SJCRH30 (cell line): ENCODE data around the gene CCNG2. TPM values are rescaled to one million over a fixed set of nuclear protein-coding genes. Genes with fewer than 3 reads are reported as not detected.

Source experiments
- DNase-seq, 2 experiments: peaks; one replicate each; pipeline ENCODE4 v3.0.0-alpha.2; 2015 to 2020
- H3K27ac ChIP-seq: fragments of 250-450 bp; sonication (Bioruptor Pico); 2 replicates; pipeline ENCODE4 v1.5.1; 2020; ENCODE audit warnings: mild to moderate bottlenecking, moderate library complexity
- H3K27me3 ChIP-seq: fragments of 250-450 bp; sonication (Bioruptor Pico); 2 replicates; pipeline ENCODE4 v1.5.1; 2020; ENCODE audit warnings: mild to moderate bottlenecking, moderate library complexity
- H3K36me3 ChIP-seq: fragments of 250-450 bp; sonication (Bioruptor Pico); 2 replicates; pipeline ENCODE4 v1.5.1; 2020; ENCODE audit warnings: mild to moderate bottlenecking, moderate library complexity
- H3K4me1 ChIP-seq: fragments of 250-450 bp; sonication (Bioruptor Pico); 2 replicates; pipeline ENCODE4 v1.5.1; 2020; ENCODE audit warnings: mild to moderate bottlenecking, moderate library complexity
- H3K4me3 ChIP-seq: fragments of 250-450 bp; sonication (Bioruptor Pico); 2 replicates; pipeline ENCODE4 v1.5.1; 2020; ENCODE audit warnings: mild to moderate bottlenecking, moderate library complexity
- H3K9me3 ChIP-seq: fragments of 250-450 bp; sonication (Bioruptor Pico); replicated peaks from 2 replicates; pipeline ENCODE4 v1.5.1; 2020; ENCODE audit warnings: mild to moderate bottlenecking, moderate library complexity
- total RNA-seq: library from RNA; depleted of rRNA; stranded (reverse); fragments of >200 nt; shearing (Covaris generic); gene quantifications from 2 replicates; pipeline ENCODE4 v1.2.3, GENCODE V29; 2014

CCNG2 gene
- total RNA-seq, 1 experiment from 2014 or later, result 52.6 TPM

- no peaks in the 10 kb centered on the region for H3K9me3 ChIP-seq
- peak overlapping the region; percentile 98 for H3K27ac ChIP-seq
- DNase-seq, result peak; percentile 87 to 92
- peaks cover 50% of the 10 kb centered on the region for H3K4me1 ChIP-seq
- no peak overlapping the region for H3K4me3 ChIP-seq
- H3K27me3 ChIP-seq, result no peaks in the 10 kb centered on the region
- H3K36me3 ChIP-seq, result no peaks in the 10 kb centered on the region
Observed at GRCh38 chr4:77178560-77178959, 21.6 kb downstream of the CCNG2 start.

- Histone ChIP-seq H3K36me3 (no peaks in the 10 kb centered on the region), H3K9me3 (no peaks in the 10 kb centered on the region), H3K27ac (no peak overlapping the region; the same call in 1 of the 2 replicates), H3K4me3 (no peak overlapping the region), H3K27me3 (no peaks in the 10 kb centered on the region), H3K4me1 (peaks cover 42% of the 10 kb centered on the region)
- no peak for DNase-seq
Observed at GRCh38 chr4:77179519-77179918, 22.5 kb downstream of the CCNG2 start.

GRCh38 chr4:77181720-77182119, 24.7 kb downstream of the CCNG2 start:
- no peak overlapping the region for H3K27ac ChIP-seq
- H3K4me1 ChIP-seq, result peaks cover 24% of the 10 kb centered on the region
- no peaks in the 10 kb centered on the region for H3K9me3 ChIP-seq
- H3K36me3 ChIP-seq, result no peaks in the 10 kb centered on the region
- DNase-seq, result no peak
- H3K4me3 ChIP-seq, result no peak overlapping the region
- H3K27me3 ChIP-seq, result no peaks in the 10 kb centered on the region

GRCh38 chr4:77183777-77184420, 26.9 kb downstream of the CCNG2 start:
- Histone ChIP-seq H3K27me3 (no peaks in the 10 kb centered on the region), H3K4me1 (peaks cover 24% of the 10 kb centered on the region)
- no peak for DNase-seq

GRCh38 chr4:77184974-77185373, 28.0 kb downstream of the CCNG2 start:
- Histone ChIP-seq H3K27me3 (no peaks in the 10 kb centered on the region), H3K27ac (no peak overlapping the region), H3K36me3 (no peaks in the 10 kb centered on the region), H3K4me1 (peaks cover 28% of the 10 kb centered on the region), H3K9me3 (no peaks in the 10 kb centered on the region), H3K4me3 (no peak overlapping the region)
- no peak for DNase-seq

More at GRCh38 chr4:77183777-77184420, 26.9 kb downstream of the CCNG2 start:
- Histone ChIP-seq H3K4me3 (no peak overlapping the region), H3K27ac (no peak overlapping the region), H3K36me3 (no peaks in the 10 kb centered on the region), H3K9me3 (no peaks in the 10 kb centered on the region)

- DNase-seq, result no peak
- Histone ChIP-seq H3K27me3 (no peaks in the 10 kb centered on the region), H3K4me3 (no peak overlapping the region), H3K4me1 (peaks cover 28% of the 10 kb centered on the region), H3K36me3 (no peaks in the 10 kb centered on the region), H3K9me3 (no peaks in the 10 kb centered on the region), H3K27ac (no peak overlapping the region)
Observed at GRCh38 chr4:77185686-77186085, 28.7 kb downstream of the CCNG2 start.

GRCh38 chr4:77187322-77187721, 30.3 kb downstream of the CCNG2 start:
- no peaks in the 10 kb centered on the region for H3K36me3 ChIP-seq
- peak in 1 of 2 experiments; percentile 57 for DNase-seq
- no peak overlapping the region for H3K4me3 ChIP-seq
- H3K27me3 ChIP-seq, result no peaks in the 10 kb centered on the region
- no peak overlapping the region for H3K27ac ChIP-seq
- peaks cover 28% of the 10 kb centered on the region for H3K4me1 ChIP-seq
- no peaks in the 10 kb centered on the region for H3K9me3 ChIP-seq

- Histone ChIP-seq H3K9me3 (no peaks in the 10 kb centered on the region), H3K4me3 (no peak overlapping the region), H3K4me1 (peaks cover 28% of the 10 kb centered on the region), H3K36me3 (no peaks in the 10 kb centered on the region), H3K27ac (no peak overlapping the region), H3K27me3 (no peaks in the 10 kb centered on the region)
- peak; percentile 28 to 62 for DNase-seq
Observed at GRCh38 chr4:77188498-77189220, 31.7 kb downstream of the CCNG2 start.

- no peaks in the 10 kb centered on the region for H3K9me3 ChIP-seq
- H3K36me3 ChIP-seq, result no peaks in the 10 kb centered on the region
- DNase-seq, result no peak
- peaks cover 28% of the 10 kb centered on the region for H3K4me1 ChIP-seq
- no peaks in the 10 kb centered on the region for H3K27me3 ChIP-seq
- H3K27ac ChIP-seq, result no peak overlapping the region
- no peak overlapping the region for H3K4me3 ChIP-seq
Observed at GRCh38 chr4:77189412-77189811, 32.4 kb downstream of the CCNG2 start.

GRCh38 chr4:77190053-77190452, 33.0 kb downstream of the CCNG2 start:
- Histone ChIP-seq H3K4me1 (peaks cover 28% of the 10 kb centered on the region), H3K36me3 (no peaks in the 10 kb centered on the region), H3K4me3 (no peak overlapping the region), H3K27ac (no peak overlapping the region), H3K9me3 (no peaks in the 10 kb centered on the region), H3K27me3 (no peaks in the 10 kb centered on the region)
- peak in 1 of 2 experiments; percentile 18 for DNase-seq

- Histone ChIP-seq H3K27ac (no peak overlapping the region), H3K27me3 (no peaks in the 10 kb centered on the region), H3K36me3 (no peaks in the 10 kb centered on the region), H3K9me3 (no peaks in the 10 kb centered on the region), H3K4me3 (no peak overlapping the region), H3K4me1 (peaks cover 36% of the 10 kb centered on the region)
- no peak for DNase-seq
Observed at GRCh38 chr4:77193046-77193445, 36.0 kb downstream of the CCNG2 start.

GRCh38 chr4:77193511-77194102, 36.6 kb downstream of the CCNG2 start:
- Histone ChIP-seq H3K4me3 (no peak overlapping the region), H3K27me3 (no peaks in the 10 kb centered on the region), H3K4me1 (peaks cover 30% of the 10 kb centered on the region), H3K36me3 (no peaks in the 10 kb centered on the region), H3K27ac (no peak overlapping the region), H3K9me3 (no peaks in the 10 kb centered on the region)
- DNase-seq, result no peak

GRCh38 chr4:77194366-77194765, 37.4 kb downstream of the CCNG2 start:
- no peak overlapping the region for H3K27ac ChIP-seq
- H3K36me3 ChIP-seq, result no peaks in the 10 kb centered on the region
- no peak overlapping the region for H3K4me3 ChIP-seq
- no peak for DNase-seq
- no peaks in the 10 kb centered on the region for H3K9me3 ChIP-seq
- no peaks in the 10 kb centered on the region for H3K27me3 ChIP-seq
- H3K4me1 ChIP-seq, result peaks cover 23% of the 10 kb centered on the region

- Histone ChIP-seq H3K36me3 (no peaks in the 10 kb centered on the region), H3K9me3 (no peaks in the 10 kb centered on the region), H3K27me3 (no peaks in the 10 kb centered on the region), H3K27ac (no peak overlapping the region), H3K4me1 (peaks cover 17% of the 10 kb centered on the region), H3K4me3 (no peak overlapping the region)
- no peak for DNase-seq
Observed at GRCh38 chr4:77194989-77195388, 38.0 kb downstream of the CCNG2 start.

GRCh38 chr4:77196866-77197265, 39.9 kb downstream of the CCNG2 start:
- DNase-seq, result peak; percentile 77 to 92
- H3K36me3 ChIP-seq, result no peaks in the 10 kb centered on the region
- H3K27me3 ChIP-seq, result no peaks in the 10 kb centered on the region
- no peak overlapping the region for H3K27ac ChIP-seq
- H3K4me1 ChIP-seq, result peaks cover 16% of the 10 kb centered on the region
- no peak overlapping the region for H3K4me3 ChIP-seq
- H3K9me3 ChIP-seq, result no peaks in the 10 kb centered on the region
